Thoracic aorta (tissue), 2 donors: ENCODE data around the gene EPN1. TPM values are rescaled to one million over a fixed set of nuclear protein-coding genes. Genes with fewer than 3 reads are reported as not detected.

Experiments used
- ATAC-seq: fragments of 150-250 bp; one replicate; pipeline ENCODE4 v1.8.0; 2017; ENCODE audit warnings: low read depth; ENCODE audit not compliant: insufficient number of reproducible peaks, low FRiP score
- DNase-seq: peaks from one replicate; pipeline ENCODE4 v3.0.0-alpha.2; 2020; ENCODE audit warnings: low spot score
- H3K27ac ChIP-seq, 2 donors: fragments of 200-600 bp; sonication (generic); 1 replicate in 1 of 2; 2 replicates in 1 of 2; pipeline ENCODE4 v1.5.1; 2016; ENCODE audit warnings: mild to moderate bottlenecking in 2 of 2, moderate library complexity in 2 of 2
- H3K27me3 ChIP-seq: fragments of 200-600 bp; sonication (generic); replicated peaks from 2 replicates; pipeline ENCODE4 v1.6.0; 2016; ENCODE audit warnings: mild to moderate bottlenecking; ENCODE audit not compliant: insufficient read depth
- H3K36me3 ChIP-seq: fragments of 200-600 bp; sonication (generic); one replicate; pipeline ENCODE4 v1.5.1; 2016
- H3K4me1 ChIP-seq, 2 donors: fragments of 200-600 bp; sonication (generic); 1 replicate in 1 of 2; 2 replicates in 1 of 2; pipeline versions ENCODE4 v1.5.1 to v1.6.0; 2016; ENCODE audit warnings: low read depth in 2 of 2, mild to moderate bottlenecking in 1 of 2; ENCODE audit not compliant: control insufficient read depth in 1 of 2
- H3K4me3 ChIP-seq: fragments of 200-600 bp; sonication (generic); 2 replicates; pipeline ENCODE4 v1.5.1; 2016; ENCODE audit warnings: mild to moderate bottlenecking
- H3K9me3 ChIP-seq: fragments of 200-600 bp; sonication (generic); 2 replicates; pipeline ENCODE4 v1.5.1; 2016
- CTCF ChIP-seq: fragments of 200-600 bp; sonication (generic); IDR thresholded peaks from one replicate; pipeline ENCODE4 v1.5.1; 2019; ENCODE audit warnings: antibody characterized with exemption
- total RNA-seq, 2 donors: library from RNA; depleted of rRNA; stranded (reverse); fragments of >200 nt; gene quantifications; one replicate each; pipeline versions ENCODE4 v1.1.0 to v1.2.3, GENCODE V29; 2016

The EPN1 gene
- total RNA-seq, 2 donors from 2014 or later: 91.3 to 93.5 TPM

- H3K36me3 ChIP-seq: peaks cover 68% of the 10 kb centered on the region
Measured at GRCh38 chr19:55669418-55670279, 5.4 kb upstream of the EPN1 start.

GRCh38 chr19:55670280-55671053 is 4.6 kb upstream of the EPN1 start:
- no peaks in the 10 kb centered on the region for H3K27me3 ChIP-seq
- H3K4me3 ChIP-seq: no peak overlapping the region
- no peak overlapping the region for H3K27ac ChIP-seq
- peaks cover 4 to 6% of the 10 kb centered on the region in 2 donors for H3K4me1 ChIP-seq
- H3K36me3 ChIP-seq: peaks cover 63% of the 10 kb centered on the region
- no peak for ATAC-seq
- no peak for TF ChIP-seq CTCF
- no peaks in the 10 kb centered on the region for H3K9me3 ChIP-seq
- DNase-seq: no peak

More at GRCh38 chr19:55669418-55670279, 5.4 kb upstream of the EPN1 start:
- no peak overlapping the region for H3K27ac ChIP-seq
- H3K27me3 ChIP-seq: no peaks in the 10 kb centered on the region
- DNase-seq (no peak), ATAC-seq (no peak)
- H3K9me3 ChIP-seq: no peaks in the 10 kb centered on the region
- H3K4me3 ChIP-seq: no peak overlapping the region
- H3K4me1 ChIP-seq: peaks cover 3 to 5% of the 10 kb centered on the region in 2 donors
- no peak for TF ChIP-seq CTCF

- H3K36me3 ChIP-seq: peaks cover 60% of the 10 kb centered on the region
- no peaks in the 10 kb centered on the region for H3K27me3 ChIP-seq
- H3K27ac ChIP-seq: no peak overlapping the region
- no peak for TF ChIP-seq CTCF
- ATAC-seq (no peak), DNase-seq (no peak)
- H3K4me3 ChIP-seq: no peak overlapping the region
- no peaks in the 10 kb centered on the region for H3K9me3 ChIP-seq
- H3K4me1 ChIP-seq: peaks cover 7 to 9% of the 10 kb centered on the region in 2 donors
Measured at GRCh38 chr19:55671054-55671378, 4.0 kb upstream of the EPN1 start.

- H3K36me3 ChIP-seq: peaks cover 46% of the 10 kb centered on the region
- H3K27ac ChIP-seq: no peak overlapping the region
- ATAC-seq (no peak), DNase-seq (no peak)
- no peaks in the 10 kb centered on the region for H3K9me3 ChIP-seq
- peaks cover 21 to 23% of the 10 kb centered on the region in 2 donors for H3K4me1 ChIP-seq
- H3K27me3 ChIP-seq: no peaks in the 10 kb centered on the region
- TF ChIP-seq CTCF: no peak
- H3K4me3 ChIP-seq: no peak overlapping the region
Measured at GRCh38 chr19:55672418-55672817, 2.6 kb upstream of the EPN1 start.

- no peak for TF ChIP-seq CTCF
- H3K9me3 ChIP-seq: no peaks in the 10 kb centered on the region
- ATAC-seq: no peak
- no peak for DNase-seq
- H3K27ac ChIP-seq: no peak overlapping the region
- no peak overlapping the region for H3K4me3 ChIP-seq
- H3K27me3 ChIP-seq: no peaks in the 10 kb centered on the region
- H3K4me1 ChIP-seq: peaks cover 27 to 33% of the 10 kb centered on the region in 2 donors
- peaks cover 38% of the 10 kb centered on the region for H3K36me3 ChIP-seq
Measured at GRCh38 chr19:55673465-55673864, 1.6 kb upstream of the EPN1 start.
